Stimulated activated naive CD8-positive, alpha-beta T cell treated with anti-CD3 and anti-CD28 coated beads, Interleukin-15, amount 100 ng/mL, for 72 hours (primary cell): ENCODE data around the gene ATXN1L.

ENCODE experiments used
- ATAC-seq: fragments of 150-1000 bp; cut with Tn5 transposase; 2 replicates; pipeline ENCODE4 v1.10.0; 2021; ENCODE audit warnings: mild to moderate bottlenecking, moderate library complexity
- DNase-seq, 2 donors: peaks; one replicate each; pipeline ENCODE4 v3.0.0; 2021 to 2022
- H3K27ac Mint-ChIP-seq, 2 donors: one replicate each; pipeline ENCODE4 v1.8.0; 2022; ENCODE audit warnings: mild to moderate bottlenecking in 2 of 2, mixed read lengths in 2 of 2, moderate library complexity in 2 of 2
- H3K27me3 Mint-ChIP-seq: one replicate; pipeline ENCODE4 v1.8.0; 2022; ENCODE audit warnings: mixed read lengths
- H3K4me1 Mint-ChIP-seq: one replicate; pipeline ENCODE4 v1.8.0; 2022; ENCODE audit warnings: mild to moderate bottlenecking, mixed read lengths
- H3K4me3 Mint-ChIP-seq, 2 donors: one replicate each; pipeline ENCODE4 v1.8.0; 2022; ENCODE audit warnings: mild to moderate bottlenecking in 2 of 2, mixed read lengths in 2 of 2, moderate library complexity in 1 of 2
- H3K9me3 Mint-ChIP-seq, 2 donors: one replicate each; pipeline ENCODE4 v1.8.0; 2022; ENCODE audit warnings: mixed read lengths in 2 of 2

The ATXN1L gene

GRCh38 chr16:71867939-71868338 lies 22.2 kb downstream of the ATXN1L start:
- Mint-ChIP-seq H3K27ac (no peak overlapping the region), H3K4me1 (peaks cover 18% of the 10 kb centered on the region), H3K4me3 (no peak overlapping the region), H3K27me3 (no peaks in the 10 kb centered on the region), H3K9me3 (no peaks in the 10 kb centered on the region)
- DNase-seq (no peak), ATAC-seq (no peak)

- no peak for DNase-seq
- no peak for ATAC-seq
- H3K27me3 Mint-ChIP-seq: no peaks in the 10 kb centered on the region
These were observed 23.3 kb downstream of the ATXN1L start for GRCh38 chr16:71869089-71869488.

GRCh38 chr16:71870818-71871217 lies 25.0 kb downstream of the ATXN1L start:
- no peak for ATAC-seq
- no peaks in the 10 kb centered on the region for H3K9me3 Mint-ChIP-seq

More at GRCh38 chr16:71869089-71869488, 23.3 kb downstream of the ATXN1L start:
- no peak overlapping the region for H3K27ac Mint-ChIP-seq
- H3K4me3 Mint-ChIP-seq: no peak overlapping the region
- no peaks in the 10 kb centered on the region for H3K9me3 Mint-ChIP-seq
- peaks cover 24% of the 10 kb centered on the region for H3K4me1 Mint-ChIP-seq

GRCh38 chr16:71873199-71873598 lies 27.4 kb downstream of the ATXN1L start:
- H3K27me3 Mint-ChIP-seq: no peaks in the 10 kb centered on the region
- peaks cover 24% of the 10 kb centered on the region for H3K4me1 Mint-ChIP-seq
- H3K4me3 Mint-ChIP-seq: peak overlapping the region in 1 of 2 donors; percentile 62

More at GRCh38 chr16:71870818-71871217, 25.0 kb downstream of the ATXN1L start:
- no peaks in the 10 kb centered on the region for H3K27me3 Mint-ChIP-seq
- H3K27ac Mint-ChIP-seq: no peak overlapping the region
- H3K4me3 Mint-ChIP-seq: no peak overlapping the region
- DNase-seq: no peak
- peaks cover 24% of the 10 kb centered on the region for H3K4me1 Mint-ChIP-seq

GRCh38 chr16:71878911-71879310 lies 33.1 kb downstream of the ATXN1L start:
- H3K9me3 Mint-ChIP-seq: no peaks in the 10 kb centered on the region
- ATAC-seq (no peak), DNase-seq (no peak)
- H3K27me3 Mint-ChIP-seq: no peaks in the 10 kb centered on the region
- no peak overlapping the region for H3K27ac Mint-ChIP-seq
- peaks cover 41% of the 10 kb centered on the region for H3K4me1 Mint-ChIP-seq
- no peak overlapping the region for H3K4me3 Mint-ChIP-seq

More at GRCh38 chr16:71873199-71873598, 27.4 kb downstream of the ATXN1L start:
- DNase-seq (no peak), ATAC-seq (no peak)
- Mint-ChIP-seq H3K9me3 (no peaks in the 10 kb centered on the region), H3K27ac (peak overlapping the region in 1 of 2 donors; percentile 44)

- no peaks in the 10 kb centered on the region for H3K9me3 Mint-ChIP-seq
- no peak overlapping the region for H3K27ac Mint-ChIP-seq
- ATAC-seq (no peak), DNase-seq (no peak)
- H3K27me3 Mint-ChIP-seq: peaks cover 4% of the 10 kb centered on the region
- no peak overlapping the region for H3K4me3 Mint-ChIP-seq
- peaks cover 52% of the 10 kb centered on the region for H3K4me1 Mint-ChIP-seq
These were observed 34.4 kb downstream of the ATXN1L start for GRCh38 chr16:71880176-71880575.

- H3K9me3 Mint-ChIP-seq: no peaks in the 10 kb centered on the region
- H3K4me3 Mint-ChIP-seq: peak overlapping the region; percentile 85
- H3K4me1 Mint-ChIP-seq: peaks cover 55% of the 10 kb centered on the region
- ATAC-seq (peak; percentile 62), DNase-seq (peak; percentile 83 to 84)
- peaks cover 17% of the 10 kb centered on the region for H3K27me3 Mint-ChIP-seq
- peak overlapping the region in 1 of 2 donors; percentile 59 for H3K27ac Mint-ChIP-seq
These were observed 36.9 kb downstream of the ATXN1L start for GRCh38 chr16:71882505-71883167.

GRCh38 chr16:71883168-71883848 lies 37.5 kb downstream of the ATXN1L start:
- peak; percentile 54 to 59 for DNase-seq
- peaks cover 17% of the 10 kb centered on the region for H3K27me3 Mint-ChIP-seq
- peak; percentile 58 for ATAC-seq
- H3K4me3 Mint-ChIP-seq: peak overlapping the region; percentile 85
- no peaks in the 10 kb centered on the region for H3K9me3 Mint-ChIP-seq
- peaks cover 55% of the 10 kb centered on the region for H3K4me1 Mint-ChIP-seq
- peak overlapping the region in 1 of 2 donors; percentile 54 for H3K27ac Mint-ChIP-seq

GRCh38 chr16:71883849-71884638 lies 38.3 kb downstream of the ATXN1L start, which contains the start of gene ZNF821:
Gene ZNF821 (minus strand): TSS chr16:71884182. CDS start chr16:71879946, 4,236 bp downstream.
- H3K4me3 Mint-ChIP-seq: peak within 1 kb of the TSS; percentile 99

GRCh38 chr16:71885261-71885650 lies 39.5 kb downstream of the ATXN1L start:
- peak overlapping the region in 1 of 2 donors; percentile 19 for H3K27ac Mint-ChIP-seq

More at GRCh38 chr16:71883849-71884638, 38.3 kb downstream of the ATXN1L start, which contains the start of gene ZNF821:
- peaks cover 17% of the 10 kb centered on the region for H3K27me3 Mint-ChIP-seq
- H3K27ac Mint-ChIP-seq: peak within 1 kb of the TSS; percentile 96 to 97
- ATAC-seq (peak; percentile 69), DNase-seq (peak; percentile 75 to 77)
- no peaks in the 10 kb centered on the region for H3K9me3 Mint-ChIP-seq
- H3K4me1 Mint-ChIP-seq: peaks cover 53% of the 10 kb centered on the region

GRCh38 chr16:71889147-71889546 lies 43.4 kb downstream of the ATXN1L start:
- no peaks in the 10 kb centered on the region for H3K9me3 Mint-ChIP-seq
- peaks cover 17% of the 10 kb centered on the region for H3K27me3 Mint-ChIP-seq
- H3K27ac Mint-ChIP-seq: no peak overlapping the region
- H3K4me1 Mint-ChIP-seq: peaks cover 18% of the 10 kb centered on the region
- no peak overlapping the region for H3K4me3 Mint-ChIP-seq
- ATAC-seq: no peak
- DNase-seq: no peak

More at GRCh38 chr16:71885261-71885650, 39.5 kb downstream of the ATXN1L start:
- Mint-ChIP-seq H3K27me3 (peaks cover 17% of the 10 kb centered on the region), H3K4me3 (peak overlapping the region; percentile 99), H3K9me3 (no peaks in the 10 kb centered on the region), H3K4me1 (peaks cover 43% of the 10 kb centered on the region)
- DNase-seq (no peak), ATAC-seq (no peak)

- peaks cover 29% of the 10 kb centered on the region for H3K4me1 Mint-ChIP-seq
- H3K27ac Mint-ChIP-seq: peak overlapping the region in 1 of 2 donors; percentile 99
- DNase-seq (no peak), ATAC-seq (no peak)
- no peaks in the 10 kb centered on the region for H3K27me3 Mint-ChIP-seq
- no peaks in the 10 kb centered on the region for H3K9me3 Mint-ChIP-seq
- H3K4me3 Mint-ChIP-seq: peak overlapping the region; percentile 98 to 99
These were observed 48.1 kb downstream of the ATXN1L start for GRCh38 chr16:71893888-71894228.

GRCh38 chr16:71894229-71894920 lies 48.6 kb downstream of the ATXN1L start:
- DNase-seq (peak; percentile 33 to 43), ATAC-seq (peak; percentile 5)
- peak overlapping the region; percentile 99 for H3K27ac Mint-ChIP-seq
- H3K9me3 Mint-ChIP-seq: no peaks in the 10 kb centered on the region
- H3K27me3 Mint-ChIP-seq: no peaks in the 10 kb centered on the region
- peak overlapping the region; percentile 98 to 99 for H3K4me3 Mint-ChIP-seq
- H3K4me1 Mint-ChIP-seq: peaks cover 31% of the 10 kb centered on the region

- peak; percentile 94 for ATAC-seq
- Mint-ChIP-seq H3K9me3 (no peaks in the 10 kb centered on the region), H3K27me3 (no peaks in the 10 kb centered on the region), H3K4me1 (peaks cover 38% of the 10 kb centered on the region), H3K4me3 (peak within 1 kb of the TSS; percentile 98 to 99), H3K27ac (peak within 1 kb of the TSS; percentile 99)
- peak; percentile 98 to 99 for DNase-seq
These were observed 49.3 kb downstream of the ATXN1L start, which contains the start of gene IST1 for GRCh38 chr16:71894921-71895678. Gene IST1 (plus strand): TSS chr16:71895531. CDS start chr16:71915641, 20,110 bp downstream.
